HepG2 (cell line): ENCODE measurements around the gene TYMP.

Experiments used
- ATF3 ChIP-seq: sonication (generic); formaldehyde crosslinking; IDR thresholded peaks from 2 replicates; pipeline ENCODE4 v1.4.0; 2020; ENCODE audit warnings: missing genetic modification reagents
- CTCF ChIP-seq: sonication (generic); formaldehyde crosslinking; IDR thresholded peaks from 2 replicates; pipeline ENCODE4 v1.5.0; 2020; ENCODE audit warnings: mild to moderate bottlenecking, missing genetic modification reagents, moderate library complexity
- KLF16 ChIP-seq, 2 experiments: sonication (generic) in 1 of 2; formaldehyde crosslinking in 1 of 2; IDR thresholded peaks; 2 replicates each; pipeline versions ENCODE4 v1.6.1 to v1.8.0; 2016 to 2023; ENCODE audit warnings: missing genetic modification reagents in 2 of 2, missing compliant biosample characterization in 1 of 2
- NFATC3 ChIP-seq: sonication (generic); formaldehyde crosslinking; IDR thresholded peaks from 2 replicates; pipeline ENCODE4 v1.5.1; 2020; ENCODE audit warnings: mild to moderate bottlenecking, missing genetic modification reagents
- TCF12 ChIP-seq, 2 experiments: fragments of 450-650 bp in 1 of 2; sonication (generic) in 1 of 2; formaldehyde crosslinking in 1 of 2; IDR thresholded peaks; 2 replicates each; pipeline versions ENCODE4 v1.6.1 to v1.8.0; 2017 to 2022; ENCODE audit warnings: antibody characterized with exemption in 1 of 2, mild to moderate bottlenecking in 1 of 2, missing genetic modification reagents in 1 of 2, moderate library complexity in 1 of 2

DNA sequence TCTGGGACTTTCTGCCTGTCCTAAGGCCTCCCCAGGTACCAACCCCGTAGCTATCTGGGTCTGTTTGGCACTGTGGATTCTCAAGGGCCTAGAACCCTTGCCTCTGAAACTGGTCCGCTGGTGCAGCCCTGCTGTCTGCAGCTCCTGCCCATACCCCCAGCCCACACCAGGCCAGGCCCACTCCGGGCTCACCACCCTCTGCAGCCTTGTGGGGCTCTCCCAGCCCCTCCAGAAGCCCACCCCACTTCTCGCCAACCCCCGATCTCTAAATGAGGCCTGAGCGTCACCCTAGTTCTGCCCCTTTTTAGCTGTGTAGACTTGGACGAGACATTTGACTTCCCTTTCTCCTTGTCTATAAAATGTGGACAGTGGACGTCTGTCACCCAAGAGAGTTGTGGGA is 20.6 kb upstream of the TYMP start:
- TF ChIP-seq ATF3 = no peak
- no peak for TF ChIP-seq KLF16 (CRISPR knock-in tag; IDR thresholded peaks at IDR 0.05)
- TF ChIP-seq NFATC3 (CRISPR knock-in tag) = no peak
- TF ChIP-seq TCF12 (IDR thresholded peaks at IDR 0.05) = no peak
- no peak for TF ChIP-seq TCF12 (CRISPR knock-in tag; IDR thresholded peaks at IDR 0.05)
- no peak for TF ChIP-seq CTCF (CRISPR knock-in tag)
